ENCODE measurements around the gene TCAIM.
"Not testable (repeated sequence)": the region's sequence is repeated elsewhere in the genome, so short reads cannot be mapped to it uniquely, and the experiment has no call there.

The TCAIM gene

DNA sequence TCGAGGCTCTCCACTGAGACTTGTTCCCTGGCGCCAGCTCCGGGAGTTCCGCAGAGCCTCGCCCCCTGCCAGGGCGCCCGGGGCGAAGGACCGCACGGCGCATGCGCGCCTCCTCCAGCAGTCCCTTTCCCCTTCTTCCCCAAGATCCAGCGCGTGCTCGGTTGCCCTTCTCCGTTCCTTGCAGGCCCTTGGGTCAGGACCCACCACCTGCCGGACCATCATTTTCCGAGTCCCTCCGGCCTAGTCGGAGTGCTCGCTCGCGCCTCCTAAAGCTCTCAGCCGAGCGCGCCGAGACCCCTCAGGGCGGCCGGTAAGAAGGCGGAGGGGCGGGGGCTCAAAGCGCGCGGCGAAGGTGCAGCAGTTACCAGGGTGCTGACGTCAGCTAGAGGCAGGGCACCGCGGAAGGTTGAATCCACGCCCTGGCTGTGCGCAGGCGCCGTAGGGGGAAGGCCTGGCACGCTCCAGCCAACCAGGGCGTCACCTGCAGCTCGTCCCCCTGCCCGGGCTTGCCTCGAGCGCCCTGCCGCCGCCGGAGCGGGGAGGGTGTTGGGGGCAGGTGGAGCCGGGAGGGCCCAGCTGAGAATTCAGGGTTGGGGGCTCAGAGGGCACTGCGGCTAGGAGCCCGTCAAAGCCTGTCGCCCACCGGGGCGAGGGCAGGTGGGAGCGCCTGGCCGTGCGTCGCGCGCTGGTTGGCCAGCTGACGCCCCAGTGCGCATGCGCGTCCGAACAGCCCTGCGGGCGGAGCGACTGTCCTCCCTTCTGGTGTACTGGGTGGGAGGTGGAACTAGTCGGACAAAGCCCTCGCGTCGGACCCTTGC is at the start of gene TCAIM:
Gene TCAIM (plus strand): TSS at position 757 of the 818 bp plus-strand sequence. CDS start 16,017 bp downstream, outside the sequence.
- peak; percentile 98 for DNase-seq

GRCh38 chr3:44289882-44290462 is 48.6 kb upstream of the TCAIM start:
- DNase-seq = no peak

DNA sequence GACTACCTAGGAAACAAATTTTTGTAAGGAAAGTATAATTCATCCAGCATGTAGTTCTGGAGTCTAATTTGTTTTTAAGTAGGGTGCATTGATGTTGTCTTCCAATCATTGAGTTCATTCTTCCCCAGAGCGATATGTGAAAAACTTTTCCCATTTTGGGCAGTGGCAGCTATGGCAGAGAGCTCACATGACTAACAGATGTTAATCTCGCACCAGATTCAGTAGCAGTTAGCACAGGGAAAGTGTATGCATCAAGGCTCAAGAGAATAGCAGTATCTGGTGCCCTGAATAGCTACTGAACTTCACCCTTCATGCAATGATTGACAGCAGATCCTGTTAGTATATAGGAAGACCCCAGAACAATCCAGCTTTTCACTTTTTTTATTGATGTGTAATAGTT is 46.3 kb upstream of the TCAIM start:
- DNase-seq = no peak

- DNase-seq = no peak
These were observed 45.6 kb upstream of the TCAIM start for GRCh38 chr3:44292947-44293346.

- no peak for DNase-seq
These were observed 41.3 kb upstream of the TCAIM start for GRCh38 chr3:44297255-44297654.

DNA sequence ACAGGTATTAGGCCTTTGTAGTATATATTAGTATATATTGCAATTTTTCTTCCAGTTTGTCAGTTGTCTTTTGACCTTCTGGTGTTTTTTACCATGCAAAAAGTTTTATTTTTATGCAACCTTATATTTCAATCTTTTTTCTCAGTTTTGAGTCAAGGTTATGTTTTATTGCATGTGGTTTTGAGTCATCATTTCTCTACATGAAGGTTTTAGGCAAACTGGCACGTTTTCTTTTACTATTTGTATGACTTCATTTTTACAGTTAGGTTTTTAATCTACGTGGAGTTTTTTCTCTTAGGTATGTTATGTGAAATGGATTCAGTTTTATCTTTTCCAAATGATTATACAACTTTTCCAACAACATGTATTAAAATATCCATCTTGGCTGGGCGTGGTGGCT is 36.8 kb upstream of the TCAIM start:
- no peak for DNase-seq

DNA sequence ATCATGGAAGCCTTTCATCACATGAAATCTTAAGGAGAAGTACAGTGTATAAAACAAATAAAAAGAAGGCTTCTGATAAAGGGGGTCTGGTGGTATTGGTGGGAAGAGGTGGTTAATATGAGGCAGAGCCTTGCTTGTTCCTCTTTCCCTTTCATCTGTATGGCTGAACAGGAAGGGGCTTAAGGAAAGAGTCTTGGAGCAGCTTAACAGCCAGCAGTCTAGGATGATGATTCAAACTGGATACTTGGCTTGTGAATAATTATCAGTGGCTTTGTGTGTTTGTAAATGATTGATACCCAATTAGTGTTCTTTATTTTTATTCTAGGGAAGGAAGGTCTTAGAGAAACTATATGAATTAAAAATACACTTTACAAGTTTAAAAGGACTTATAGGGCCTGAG is 29.1 kb upstream of the TCAIM start:
- DNase-seq = no peak

GRCh38 chr3:44318891-44319311 is 19.7 kb upstream of the TCAIM start:
- no peak for DNase-seq

- no peak for DNase-seq
These were observed 17.2 kb upstream of the TCAIM start for GRCh38 chr3:44321335-44321734.

GRCh38 chr3:44323341-44323955 is 15.1 kb upstream of the TCAIM start:
- DNase-seq = peak; percentile 52

- DNase-seq = no peak
These were observed 14.0 kb upstream of the TCAIM start for GRCh38 chr3:44324584-44324983.

GRCh38 chr3:44326019-44326418 is 12.5 kb upstream of the TCAIM start:
- DNase-seq = no peak

DNA sequence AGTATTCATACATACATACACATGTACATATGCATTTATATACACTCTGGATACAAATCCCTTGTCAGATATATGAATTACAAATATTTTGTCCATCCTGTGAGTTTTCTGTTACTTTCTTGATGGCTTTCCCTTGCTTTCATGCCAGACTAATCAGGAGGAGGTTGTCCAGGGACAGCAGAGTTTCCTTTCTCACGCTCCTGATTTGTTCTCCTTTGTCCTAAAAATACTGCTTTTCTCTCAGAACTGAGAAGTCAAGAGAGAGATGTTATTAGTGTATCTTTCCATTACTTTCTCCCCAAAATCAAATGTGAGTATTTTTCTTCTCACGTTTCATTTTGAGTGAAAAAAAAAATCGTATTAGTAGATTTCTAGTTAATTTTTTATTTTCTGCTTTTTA is 12.1 kb upstream of the TCAIM start:
- DNase-seq = no peak

DNA sequence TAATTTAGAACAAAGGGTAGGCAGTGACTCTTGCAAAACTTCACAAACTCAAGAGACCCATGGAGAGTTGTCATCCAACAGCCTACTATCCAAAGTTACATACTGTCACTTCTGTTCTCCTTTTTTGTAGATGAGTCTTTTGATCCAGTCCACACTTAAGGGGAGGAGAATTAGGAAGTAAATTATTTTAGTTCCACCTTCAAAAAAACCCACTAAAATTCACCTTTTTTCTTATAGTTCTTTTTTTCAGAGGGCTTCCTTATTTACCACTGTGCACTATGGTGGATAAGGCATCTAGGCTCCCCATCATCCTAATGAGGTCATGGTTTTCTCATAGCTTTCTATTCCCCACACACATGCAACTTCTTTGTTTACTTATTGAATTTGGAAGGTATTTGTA is 8.6 kb upstream of the TCAIM start:
- DNase-seq = no peak

DNA sequence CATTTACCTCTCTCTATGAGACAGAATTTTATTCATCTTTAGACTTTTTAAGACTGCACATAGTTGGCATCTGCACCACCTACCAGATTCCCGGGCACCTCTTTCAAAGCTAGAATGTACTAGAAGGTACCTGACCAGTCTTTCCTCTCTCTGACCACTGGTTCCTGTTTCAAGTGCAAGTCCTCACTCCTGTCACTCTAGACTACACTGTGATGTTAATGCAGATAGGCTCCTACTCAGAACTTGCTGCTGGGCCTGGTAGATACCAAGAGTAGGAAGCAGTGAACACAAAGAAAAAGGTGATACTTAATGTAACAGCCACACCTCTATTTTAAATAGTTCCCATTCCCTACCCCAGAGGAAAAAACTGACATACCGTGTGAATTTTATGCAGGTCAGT is 8.1 kb upstream of the TCAIM start:
- DNase-seq = no peak

GRCh38 chr3:44334326-44334725 is 4.2 kb upstream of the TCAIM start:
- no peak for DNase-seq

GRCh38 chr3:44337248-44337785 is 1.2 kb upstream of the TCAIM start:
- no peak for DNase-seq

DNA sequence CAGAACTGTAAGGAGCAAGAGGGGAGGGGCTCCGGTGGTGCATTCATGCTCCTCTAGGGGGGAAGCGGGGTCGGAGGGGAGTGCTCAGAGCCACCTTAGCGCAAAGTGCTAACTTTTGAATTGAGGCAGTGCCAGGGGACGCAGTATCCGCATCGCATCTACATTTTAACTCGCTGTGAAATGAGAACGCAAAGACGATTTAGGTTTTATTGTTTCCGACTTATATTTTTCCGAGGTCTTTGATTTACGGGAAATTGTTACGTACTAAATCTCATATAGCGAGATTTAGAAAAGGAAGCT is 212 bp downstream of the TCAIM start:
- DNase-seq = no peak

DNA sequence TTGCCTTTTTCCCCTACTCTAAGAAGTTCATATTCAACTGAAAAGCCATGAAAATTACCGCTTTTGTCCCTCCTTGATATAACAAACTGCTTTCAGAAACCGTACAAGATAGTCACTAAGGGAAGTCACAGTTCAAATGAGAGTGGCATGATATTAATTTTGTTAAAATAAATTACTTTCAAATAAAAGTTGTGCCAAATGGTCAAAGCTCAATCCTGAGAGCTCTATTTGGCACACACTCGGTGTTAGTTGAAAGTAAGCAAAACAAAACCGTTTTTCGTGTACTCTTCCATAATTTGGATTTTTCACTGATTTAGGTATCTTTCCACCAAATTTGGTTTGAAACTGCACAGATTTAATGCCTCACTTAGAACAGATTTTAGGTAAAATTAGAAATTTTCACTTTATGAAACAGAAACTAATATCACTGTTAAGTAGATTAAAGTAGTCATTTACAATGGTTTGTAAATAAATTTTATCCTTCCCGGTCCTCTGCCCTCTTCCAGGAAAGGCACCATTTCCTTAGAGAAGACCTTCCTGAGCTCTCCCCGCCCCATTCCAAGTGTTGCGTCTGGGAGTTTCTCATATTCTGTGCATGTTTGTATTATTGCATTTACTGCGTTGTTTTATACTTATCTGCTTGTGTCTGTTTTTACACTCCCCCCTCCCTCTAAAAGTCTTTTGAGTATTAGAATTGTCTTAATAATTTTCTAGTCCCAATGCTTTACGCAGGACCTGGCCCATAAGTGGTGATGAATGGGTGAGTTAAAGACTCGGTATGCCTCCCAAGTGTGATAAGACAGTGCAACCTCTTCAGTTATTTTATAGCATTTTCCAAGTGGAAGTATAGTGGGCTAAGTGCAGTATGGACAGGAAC is 853 bp downstream of the TCAIM start:
- no peak for DNase-seq

GRCh38 chr3:44340058-44340395 is 1.5 kb downstream of the TCAIM start:
- no peak for DNase-seq

DNA sequence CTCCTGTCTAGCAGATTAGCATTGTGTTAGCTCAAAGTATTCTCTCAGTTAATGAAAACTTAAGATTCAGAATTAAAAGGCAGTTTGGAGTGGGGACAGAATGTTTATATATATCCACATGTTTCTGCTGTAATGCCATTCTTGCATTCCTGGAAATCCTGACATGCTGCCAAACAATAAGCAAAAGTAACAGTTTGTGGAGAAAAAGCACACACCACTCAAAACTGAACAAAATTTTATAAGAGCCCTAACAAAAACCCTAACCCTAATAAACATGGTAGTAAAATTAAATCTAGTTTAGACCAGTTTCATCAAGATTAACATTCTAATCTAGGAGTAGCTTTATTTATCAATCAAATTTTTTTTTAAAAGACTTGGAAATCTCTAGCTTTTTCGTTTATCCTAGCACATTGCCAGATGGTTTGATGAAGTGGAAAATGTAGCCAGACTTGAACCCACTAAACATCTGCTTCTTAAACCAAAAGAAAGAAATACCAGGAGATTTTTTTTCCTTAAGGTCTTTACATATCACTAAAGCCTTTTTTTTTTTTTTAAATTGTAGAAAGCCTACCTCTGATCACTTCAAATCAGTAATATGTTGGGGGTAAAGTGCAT is 3.7 kb downstream of the TCAIM start:
- DNase-seq = no peak

DNA sequence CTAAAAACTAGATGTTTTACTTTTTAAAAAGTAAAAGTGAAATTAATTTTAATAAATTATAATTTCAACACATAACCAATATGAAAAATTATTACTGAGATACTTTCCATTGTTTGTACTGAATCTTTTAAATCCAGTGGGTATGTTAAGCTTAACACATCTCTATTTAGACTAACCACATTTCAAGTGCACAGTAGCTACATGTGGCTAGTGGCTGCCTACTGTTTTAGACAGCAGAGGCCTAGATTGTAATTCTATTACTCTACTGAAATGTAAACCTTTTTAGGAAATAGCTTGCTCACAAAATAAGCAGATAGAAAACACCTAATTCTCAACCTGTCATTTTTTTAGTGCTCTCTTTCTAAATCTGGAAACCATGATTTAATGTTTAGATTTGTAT is 4.9 kb downstream of the TCAIM start:
- DNase-seq = no peak

- not testable (repeated sequence) for DNase-seq
These were observed 8.0 kb downstream of the TCAIM start for GRCh38 chr3:44346590-44346989.
